MM.1S (cell line): ENCODE data around the gene SLC24A3.

Source experiments
- CTCF ChIP-seq: fragments of 300-600 bp; sonication (generic); IDR thresholded peaks from 2 replicates; pipeline ENCODE4 v1.5.1; 2016; ENCODE audit warnings: antibody characterized with exemption, low read length, mixed read lengths
- EZH2 ChIP-seq: fragments of 300-600 bp; sonication (generic); optimal IDR thresholded peaks from 2 replicates; pipeline ENCODE3; 2017; ENCODE audit warnings: low read depth, mild to moderate bottlenecking, antibody characterized with exemption, low read length, mixed read lengths
- EZH2phosphoT487 ChIP-seq: fragments of 300-600 bp; sonication (generic); IDR thresholded peaks from 2 replicates; pipeline ENCODE4 v1.6.1; 2018; ENCODE audit warnings: antibody characterized with exemption, low read length

GRCh38 chr20:19670829-19671228, 458.4 kb downstream of the SLC24A3 start:
- no peak for TF ChIP-seq CTCF
- no peak for TF ChIP-seq EZH2phosphoT487
- no peak for TF ChIP-seq EZH2
